ENCODE data around the gene BTNL3.
"Not testable (repeated sequence)": the region's sequence is repeated elsewhere in the genome, so short reads cannot be mapped to it uniquely, and the experiment has no call there.

The BTNL3 gene

GRCh38 chr5:181020688-181021087 is 32.0 kb downstream of the BTNL3 start:
- DNase-seq (ENCODE audit: low spot score) = no peak

- DNase-seq (ENCODE audit: low spot score) = no peak
These were observed 35.8 kb downstream of the BTNL3 start for GRCh38 chr5:181024245-181025064.

- no peak for DNase-seq (ENCODE audit: low spot score)
These were observed 38.9 kb downstream of the BTNL3 start for GRCh38 chr5:181027452-181028031.

- no peak for DNase-seq (ENCODE audit: low spot score)
These were observed 39.6 kb downstream of the BTNL3 start for GRCh38 chr5:181028032-181028819.

DNA sequence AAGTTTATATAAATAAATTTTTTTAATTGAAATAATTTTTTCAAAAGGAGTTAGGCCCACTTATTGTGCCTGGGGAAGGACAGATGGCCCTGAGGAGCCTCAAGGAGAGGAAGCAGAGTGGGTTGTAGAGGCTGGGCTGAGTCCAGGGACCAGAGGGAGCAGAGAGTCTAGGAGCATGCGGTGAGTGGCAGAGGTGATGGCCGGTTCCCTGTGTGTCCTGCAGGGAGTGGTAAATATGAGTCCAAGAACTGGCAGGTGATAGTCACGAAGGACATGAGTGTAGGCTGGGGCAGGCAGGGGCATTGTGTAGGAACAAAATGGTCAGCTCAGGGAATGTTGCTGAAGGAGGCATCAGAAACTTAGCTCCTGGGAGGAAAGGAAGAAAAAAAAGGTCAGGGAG is 43.1 kb downstream of the BTNL3 start:
- DNase-seq (ENCODE audit: low spot score) = no peak

GRCh38 chr5:181035991-181036815 is 47.6 kb downstream of the BTNL3 start:
- DNase-seq (ENCODE audit: low spot score) = no peak

DNA sequence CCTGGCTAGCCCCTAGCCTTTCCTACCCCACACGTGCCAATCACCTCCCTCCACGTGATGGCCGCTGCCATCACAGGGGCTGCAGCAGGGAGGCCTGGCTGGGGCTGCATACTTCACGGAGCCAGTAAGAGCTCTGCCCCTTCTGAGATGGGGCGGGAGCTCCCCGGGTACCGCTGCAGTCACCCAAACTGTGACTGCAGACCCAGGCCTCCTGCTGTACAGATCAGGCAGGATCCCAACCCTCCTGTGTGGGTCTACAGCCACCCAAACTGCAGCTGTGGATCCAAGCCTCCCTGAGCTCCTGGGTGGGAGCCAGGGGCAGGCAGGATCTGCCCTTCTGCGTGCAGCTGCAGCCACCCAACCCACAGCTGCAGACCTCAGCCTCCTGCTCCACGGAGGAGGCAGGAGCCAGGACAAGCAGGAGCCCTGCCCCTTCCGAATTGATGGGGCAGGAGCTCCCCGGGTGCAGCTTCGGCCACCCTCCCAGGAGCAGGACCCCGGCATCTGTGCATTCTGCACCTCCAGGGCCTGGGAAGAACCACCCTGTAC is 48.2 kb downstream of the BTNL3 start:
- DNase-seq (ENCODE audit: low spot score) = no peak

GRCh38 chr5:181037365-181037861 is 48.8 kb downstream of the BTNL3 start:
- DNase-seq (ENCODE audit: low spot score) = no peak

DNA sequence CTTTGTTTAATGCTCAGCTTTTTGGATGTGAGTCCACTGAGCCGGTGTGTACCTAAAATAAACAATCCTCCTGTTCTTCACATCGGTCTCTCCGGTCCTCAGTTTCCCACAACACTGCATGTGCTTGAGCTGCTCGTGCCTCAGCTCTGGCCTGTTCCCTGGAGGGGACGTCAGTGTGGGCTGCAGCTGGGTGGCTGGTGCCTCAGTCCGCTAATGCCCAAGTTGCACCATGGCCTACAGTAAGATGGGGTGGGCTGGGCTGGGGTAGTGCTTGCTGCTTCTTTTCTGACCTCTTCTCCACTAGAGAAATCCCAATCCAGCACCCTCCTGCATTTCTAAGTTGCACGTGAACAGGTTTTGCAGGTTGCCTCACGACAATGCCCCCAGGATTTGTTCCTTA is 50.8 kb downstream of the BTNL3 start:
- DNase-seq (ENCODE audit: low spot score) = no peak

GRCh38 chr5:181039931-181040630 is 51.4 kb downstream of the BTNL3 start, which contains the start of gene BTNL9:
Gene BTNL9, plus strand, starts transcription at chr5:181040266. Its CDS starts 5,224 bp downstream, at chr5:181045490.
- DNase-seq (ENCODE audit: low spot score) = no peak

GRCh38 chr5:181040631-181040945 is 51.9 kb downstream of the BTNL3 start:
- DNase-seq (ENCODE audit: low spot score) = no peak

DNA sequence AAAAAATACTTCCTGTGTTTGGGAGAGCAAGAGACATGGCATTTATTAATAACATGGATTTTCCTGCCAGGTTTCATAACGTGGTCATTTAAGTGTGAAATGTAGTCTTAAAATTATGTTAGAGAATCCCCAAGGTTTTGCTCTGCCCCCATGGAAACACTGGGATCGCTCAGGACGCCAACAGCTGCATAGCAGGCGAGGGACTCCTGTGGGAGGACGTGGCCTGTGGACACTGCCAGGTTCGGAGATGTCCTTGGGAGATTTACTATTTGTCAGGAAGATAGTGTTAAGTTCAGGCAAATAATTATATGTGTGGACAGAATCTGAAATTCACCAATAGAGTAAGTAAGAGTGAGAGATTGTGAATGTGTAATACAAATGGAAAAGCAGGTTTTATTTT is 52.4 kb downstream of the BTNL3 start:
- no peak for DNase-seq (ENCODE audit: low spot score)

GRCh38 chr5:181042036-181042713 is 53.5 kb downstream of the BTNL3 start:
- no peak for DNase-seq (ENCODE audit: low spot score)

DNA sequence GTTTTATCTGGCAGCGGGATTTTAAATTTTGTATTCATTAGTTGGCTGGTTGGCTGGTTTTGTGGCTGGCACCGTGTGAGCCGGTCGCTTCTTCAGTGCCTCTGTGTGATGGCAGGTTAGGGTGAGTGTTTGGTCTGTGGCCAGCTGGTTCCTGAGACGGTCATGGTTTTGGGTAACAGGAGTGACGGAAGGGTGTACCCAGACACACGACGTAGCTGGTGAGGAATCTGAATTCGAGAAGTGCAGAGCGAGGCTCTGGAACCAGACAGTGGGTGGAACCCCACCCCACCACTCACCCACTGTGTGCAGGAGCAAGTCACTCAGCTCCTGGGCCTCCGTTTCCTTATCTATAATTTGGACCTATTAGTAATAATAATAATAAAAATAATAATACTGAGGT is 54.1 kb downstream of the BTNL3 start:
- DNase-seq (ENCODE audit: low spot score) = no peak

- no peak for DNase-seq (ENCODE audit: low spot score)
These were observed 54.8 kb downstream of the BTNL3 start for GRCh38 chr5:181043285-181044092.

- no peak for DNase-seq (ENCODE audit: low spot score)
These were observed 55.5 kb downstream of the BTNL3 start for GRCh38 chr5:181044093-181044599.

- DNase-seq (ENCODE audit: low spot score) = no peak
These were observed 56.1 kb downstream of the BTNL3 start for GRCh38 chr5:181044662-181045305.

DNA sequence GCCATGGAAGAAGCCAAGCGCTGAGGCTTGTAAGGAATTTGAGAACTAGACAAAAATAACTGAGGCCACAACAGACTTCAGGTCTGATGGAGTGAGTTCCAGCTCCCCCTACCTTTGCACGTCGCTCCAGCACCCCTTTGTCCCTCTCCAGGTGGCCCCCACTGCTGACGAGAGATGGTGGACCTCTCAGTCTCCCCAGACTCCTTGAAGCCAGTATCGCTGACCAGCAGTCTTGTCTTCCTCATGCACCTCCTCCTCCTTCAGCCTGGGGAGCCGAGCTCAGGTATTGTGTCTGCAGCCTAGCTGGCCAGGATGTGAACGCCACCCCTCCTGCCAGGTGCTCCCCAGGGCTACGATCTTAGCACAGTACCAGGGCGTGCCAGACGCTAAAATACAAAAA is 56.7 kb downstream of the BTNL3 start:
- DNase-seq (ENCODE audit: low spot score) = no peak

GRCh38 chr5:181045857-181046256 is 57.2 kb downstream of the BTNL3 start:
- not testable (repeated sequence) for DNase-seq (ENCODE audit: low spot score)

Data from CD4-positive, alpha-beta T cell treated with Interleukin-6 at 100 ng/mL for 8 hours (primary cell).